Vagina (tissue), 2 donors: Measurements from ENCODE around the gene SPEG.

Source experiments
- POLR2A ChIP-seq, 2 donors: fragments of 450-650 bp; IDR thresholded peaks; one replicate each; pipeline ENCODE4 v1.6.1; 2017; ENCODE audit warnings: antibody characterized with exemption in 2 of 2, mild to moderate bottlenecking in 2 of 2, moderate library complexity in 2 of 2
- TF ChIP-seq, protein P1 (sequence below), 3 experiments: fragments of 450-650 bp in 2 of 3; fragments of 200-600 bp in 1 of 3; sonication (generic) in 1 of 3; IDR thresholded peaks; one replicate each; pipeline ENCODE4 v1.5.1; 2017 to 2019; ENCODE audit warnings: antibody characterized with exemption in 3 of 3, mild to moderate bottlenecking in 2 of 3, moderate library complexity in 2 of 3

DNA sequence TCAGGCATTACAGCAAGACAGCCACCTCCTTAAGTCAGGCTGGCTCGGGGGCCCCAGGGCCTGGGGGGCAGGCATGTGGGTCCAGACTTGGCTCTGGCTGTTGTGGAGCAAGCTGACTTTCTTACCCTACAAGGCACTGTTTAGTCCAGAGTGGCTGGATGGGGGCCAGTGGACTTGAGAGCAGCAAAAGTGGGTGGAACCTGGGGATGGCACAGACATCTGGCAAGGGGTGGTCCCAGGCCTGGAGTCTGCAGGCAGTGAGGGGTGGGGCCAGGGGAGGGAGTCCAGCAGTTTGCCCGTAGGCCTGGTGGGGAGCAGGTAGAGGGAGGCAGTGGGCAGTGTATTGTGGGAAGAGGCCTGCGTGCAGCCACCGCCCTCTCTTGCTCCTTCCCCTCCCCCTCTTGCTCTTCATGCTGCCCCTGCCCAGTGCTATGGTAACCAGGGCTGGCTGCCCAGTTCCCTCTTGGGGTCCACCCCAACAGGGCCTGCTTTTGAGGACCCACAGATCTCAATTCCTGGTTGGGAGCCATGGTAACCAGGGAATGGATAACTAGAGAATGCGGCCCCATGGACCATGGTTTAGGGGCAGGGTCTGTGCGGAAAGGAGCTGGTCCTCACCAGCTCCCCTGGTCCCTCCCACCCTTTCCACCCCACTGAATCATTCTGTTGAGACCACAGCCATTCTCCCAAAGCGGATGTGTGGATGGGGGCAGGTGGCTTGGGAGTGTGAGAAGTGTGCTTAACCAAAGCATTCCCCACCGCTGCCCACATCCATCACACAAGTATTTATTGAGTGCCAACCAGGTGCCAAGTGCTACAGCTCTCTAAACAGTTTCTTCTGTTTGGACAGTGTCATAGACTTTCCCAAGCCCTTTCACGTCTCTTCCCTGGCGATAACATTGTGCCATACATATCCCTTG is 19.3 kb downstream of the SPEG start:
- TF ChIP-seq, protein P1, sequence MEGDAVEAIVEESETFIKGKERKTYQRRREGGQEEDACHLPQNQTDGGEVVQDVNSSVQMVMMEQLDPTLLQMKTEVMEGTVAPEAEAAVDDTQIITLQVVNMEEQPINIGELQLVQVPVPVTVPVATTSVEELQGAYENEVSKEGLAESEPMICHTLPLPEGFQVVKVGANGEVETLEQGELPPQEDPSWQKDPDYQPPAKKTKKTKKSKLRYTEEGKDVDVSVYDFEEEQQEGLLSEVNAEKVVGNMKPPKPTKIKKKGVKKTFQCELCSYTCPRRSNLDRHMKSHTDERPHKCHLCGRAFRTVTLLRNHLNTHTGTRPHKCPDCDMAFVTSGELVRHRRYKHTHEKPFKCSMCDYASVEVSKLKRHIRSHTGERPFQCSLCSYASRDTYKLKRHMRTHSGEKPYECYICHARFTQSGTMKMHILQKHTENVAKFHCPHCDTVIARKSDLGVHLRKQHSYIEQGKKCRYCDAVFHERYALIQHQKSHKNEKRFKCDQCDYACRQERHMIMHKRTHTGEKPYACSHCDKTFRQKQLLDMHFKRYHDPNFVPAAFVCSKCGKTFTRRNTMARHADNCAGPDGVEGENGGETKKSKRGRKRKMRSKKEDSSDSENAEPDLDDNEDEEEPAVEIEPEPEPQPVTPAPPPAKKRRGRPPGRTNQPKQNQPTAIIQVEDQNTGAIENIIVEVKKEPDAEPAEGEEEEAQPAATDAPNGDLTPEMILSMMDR (IDR thresholded peaks at IDR 0.05) = no peak
- no peak for TF ChIP-seq POLR2A (IDR thresholded peaks at IDR 0.05)
